Measurements from ENCODE around the gene PLPP2. TPM values are rescaled to one million over a fixed set of nuclear protein-coding genes. Genes with fewer than 3 reads are reported as not detected.
A peak's percentile ranks its signal among the peaks of the same experiment; 100 is the strongest.

The PLPP2 gene
- total and polyA plus RNA-seq, 9 of the 15 experiments (the other 6 are each of a cell fraction or from before 2014, with no cell fraction given): 0.51 to 4.4 (median 2.2) TPM; not detected in 1

GRCh38 chr19:335072-335471 lies 43.9 kb upstream of the PLPP2 start:
- no peaks in the 10 kb centered on the region for H4K20me1 ChIP-seq (replicated peaks; ENCODE audit: control insufficient read depth, insufficient read depth, low read length)
- no peak overlapping the region for H3K4me2 ChIP-seq (ENCODE audit: insufficient read depth, low read length)
- H3K27ac ChIP-seq (ENCODE audit: extremely low read depth, low read depth, low read length): no peak overlapping the region
- no peaks in the 10 kb centered on the region for H3K27me3 ChIP-seq (ENCODE audit: control insufficient read depth in 2 of 2, insufficient read depth in 2 of 2, low read length in 2 of 2)
- peaks cover 71% of the 10 kb centered on the region; the same call in 2 of the 3 replicates for H3K36me3 ChIP-seq (ENCODE audit: control insufficient read depth, insufficient read depth, low read length)
- POLR2A ChIA-PET: interaction anchor here (0.6 to 0.9 kb wide), 2 partner anchors 8 to 33 kb away, joined by 3 read pairs; no protein-coding TSS in a partner anchor
- BruUV-seq (replicated peaks): no TSS peak
- 0 out of 2 replicates have a peak, but pooled peaks have one; percentile 21 for TF ChIP-seq RBFOX2 (IDR thresholded peaks at IDR 0.05; ENCODE audit: low read depth, low read length)
- TF ChIP-seq TAF7 (tag; IDR thresholded peaks at IDR 0.05): no peak
- H3K9me1 ChIP-seq (ENCODE audit: control insufficient read depth, insufficient read depth, low read length): no peaks in the 10 kb centered on the region
- H3K4me1 ChIP-seq (replicated peaks in 1 of 2; ENCODE audit: control insufficient read depth in 2 of 2, insufficient read depth in 2 of 2, low read length in 2 of 2): peaks cover 7 to 14% of the 10 kb centered on the region in 2 experiments; a peak in 4 of 5 replicates
- WGBS (ENCODE audit: insufficient coverage, low coverage, missing lambda C conversion rate): 99% methylated on average over 7 of the region's 9 CpGs
- H3K79me2 ChIP-seq (ENCODE audit: control insufficient read depth, insufficient read depth, low read length): peaks cover 55% of the 10 kb centered on the region
- peak overlapping the region in 1 of 2 experiments; percentile 58; a peak in 1 of 4 replicates for H3K9ac ChIP-seq (ENCODE audit: insufficient read depth in 1 of 2, low read depth in 2 of 2, low read length in 2 of 2)
- H2AFZ ChIP-seq (ENCODE audit: low read depth, low read length): no peak overlapping the region
- DNase-seq (ENCODE audit: extremely low read depth in 1 of 4, low spot score in 3 of 4) (no peak), ATAC-seq (no peak), FAIRE-seq (no peak)
- CTCF ChIA-PET (ENCODE audit: low intra/inter-chr PET ratio): no interaction called here
- H3K9me3 ChIP-seq (replicated peaks; ENCODE audit: control insufficient read depth, insufficient read depth, low read depth, low read length): peaks cover 11% of the 10 kb centered on the region
- intact Hi-C loops (cut with micrococcal nuclease): no loop called here
- no peak overlapping the region for H3K4me3 ChIP-seq
- in situ Hi-C loops (cut with MboI): no loop called here

GRCh38 chr19:334296-335071 lies 43.3 kb upstream of the PLPP2 start:
- BruUV-seq (replicated peaks): no TSS peak
- Histone ChIP-seq H3K27me3 (ENCODE audit: control insufficient read depth in 2 of 2, insufficient read depth in 2 of 2, low read length in 2 of 2) (no peaks in the 10 kb centered on the region), H3K4me2 (ENCODE audit: insufficient read depth, low read length) (no peak overlapping the region), H3K9ac (ENCODE audit: insufficient read depth in 1 of 2, low read depth in 2 of 2, low read length in 2 of 2) (peak overlapping the region in 1 of 2 experiments; percentile 28; a peak in 1 of 4 replicates), H3K4me3 (no peak overlapping the region), H3K9me3 (replicated peaks; ENCODE audit: control insufficient read depth, insufficient read depth, low read depth, low read length) (peaks cover 14% of the 10 kb centered on the region), H2AFZ (ENCODE audit: low read depth, low read length) (no peak overlapping the region), H4K20me1 (replicated peaks; ENCODE audit: control insufficient read depth, insufficient read depth, low read length) (no peaks in the 10 kb centered on the region), H3K27ac (ENCODE audit: extremely low read depth, low read depth, low read length) (no peak overlapping the region), H3K36me3 (ENCODE audit: control insufficient read depth, insufficient read depth, low read length) (peaks cover 71% of the 10 kb centered on the region; the same call in 2 of the 3 replicates), H3K79me2 (ENCODE audit: control insufficient read depth, insufficient read depth, low read length) (peaks cover 49% of the 10 kb centered on the region), H3K9me1 (ENCODE audit: control insufficient read depth, insufficient read depth, low read length) (no peaks in the 10 kb centered on the region), H3K4me1 (replicated peaks in 1 of 2; ENCODE audit: control insufficient read depth in 2 of 2, insufficient read depth in 2 of 2, low read length in 2 of 2) (peaks cover 4 to 14% of the 10 kb centered on the region in 2 experiments; a peak in 3 of 5 replicates)
- CTCF ChIA-PET (ENCODE audit: low intra/inter-chr PET ratio): no interaction called here
- POLR2A ChIA-PET: interaction anchor here (0.9 kb wide), 1 partner anchor 9 kb away, joined by 3 read pairs; no protein-coding TSS in a partner anchor
- DNase-seq (ENCODE audit: extremely low read depth in 1 of 4, low spot score in 3 of 4): no peak
- in situ Hi-C loops (cut with MboI): no loop called here
- ATAC-seq: no peak
- intact Hi-C loops (cut with micrococcal nuclease): no loop called here
- FAIRE-seq: no peak
- WGBS (ENCODE audit: insufficient coverage, low coverage, missing lambda C conversion rate): 95% methylated on average over 18 of the region's 19 CpGs
- TF ChIP-seq ZNF174 (CRISPR knock-in tag; IDR thresholded peaks at IDR 0.05): no peak
- no peak for TF ChIP-seq POLR2H (tag; IDR thresholded peaks at IDR 0.05; ENCODE audit: low read depth)
- no peak for TF ChIP-seq ZNF41 (CRISPR knock-in tag; conservative IDR thresholded peaks at IDR 0.05)
- TF ChIP-seq SREBF2 (CRISPR knock-in tag; IDR thresholded peaks at IDR 0.05): no peak
- TF ChIP-seq HNRNPUL1 (IDR thresholded peaks at IDR 0.05; ENCODE audit: low read length): no peak
- TF ChIP-seq NFRKB (IDR thresholded peaks at IDR 0.05; ENCODE audit: low read depth): no peak
- no peak for TF ChIP-seq ELF4 (CRISPR knock-in tag; IDR thresholded peaks at IDR 0.05)
- no peak for TF ChIP-seq SMARCE1 (IDR thresholded peaks at IDR 0.05)
- TF ChIP-seq ZBTB5 (IDR thresholded peaks at IDR 0.05): no peak

All from K562 (cell line).